Activated naive CD4-positive, alpha-beta T cell treated with anti-CD3 and anti-CD28 coated beads, Interleukin-2, amount 50 U/mL, for 24 hours (primary cell): ENCODE measurements around the gene FBXO21.
"Not testable (repeated sequence)": the region's sequence is repeated elsewhere in the genome, so short reads cannot be mapped to it uniquely, and the experiment has no call there.

Experiments
- H3K27ac Mint-ChIP-seq: one replicate; pipeline ENCODE4 v1.8.0; 2021; ENCODE audit warnings: mild to moderate bottlenecking, mixed read lengths
- H3K27me3 Mint-ChIP-seq: one replicate; pipeline ENCODE4 v1.8.0; 2021; ENCODE audit warnings: mixed read lengths
- H3K36me3 Mint-ChIP-seq: one replicate; pipeline ENCODE4 v1.8.0; 2021; ENCODE audit warnings: mixed read lengths
- H3K4me1 Mint-ChIP-seq: one replicate; pipeline ENCODE4 v1.8.0; 2021; ENCODE audit warnings: mixed read lengths
- H3K4me3 Mint-ChIP-seq: one replicate; pipeline ENCODE4 v1.8.0; 2021; ENCODE audit warnings: mild to moderate bottlenecking, mixed read lengths
- H3K9me3 Mint-ChIP-seq: one replicate; pipeline ENCODE4 v1.8.0; 2021; ENCODE audit warnings: mixed read lengths

FBXO21 gene

DNA sequence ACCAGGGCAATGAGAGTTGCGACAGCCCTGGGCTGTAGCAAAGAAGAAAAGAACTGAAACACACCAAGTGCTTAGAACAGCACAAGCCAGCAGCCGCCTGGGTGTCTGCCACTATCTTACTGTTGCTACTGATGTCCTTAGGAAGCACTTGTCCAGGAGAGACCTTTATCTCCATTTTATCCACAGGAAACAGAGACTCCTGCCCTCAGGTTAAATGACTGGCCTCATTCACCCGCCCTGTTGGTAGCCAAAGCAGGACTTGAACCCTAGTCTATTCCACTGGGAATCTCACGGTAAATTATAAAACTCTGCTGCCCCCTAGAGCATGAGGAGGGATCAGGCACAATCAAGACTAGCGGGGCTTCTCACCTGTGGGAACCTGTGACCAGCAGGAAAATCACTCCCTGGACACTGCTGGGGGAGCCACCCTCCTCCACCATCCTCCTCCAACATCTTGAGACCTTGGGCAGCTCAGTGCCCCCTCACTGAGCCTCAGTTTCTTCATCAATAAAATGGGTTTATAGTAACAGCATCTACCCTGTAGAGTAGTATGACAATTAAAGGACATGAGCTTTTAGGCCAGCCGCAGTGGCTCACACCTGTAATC, 70.6 kb downstream of the FBXO21 start:
- Mint-ChIP-seq H3K27me3 (no peaks in the 10 kb centered on the region), H3K36me3 (no peaks in the 10 kb centered on the region), H3K9me3 (no peaks in the 10 kb centered on the region), H3K27ac (no peak overlapping the region), H3K4me1 (peaks cover 5% of the 10 kb centered on the region), H3K4me3 (no peak overlapping the region)

- Mint-ChIP-seq H3K27me3 (no peaks in the 10 kb centered on the region), H3K9me3 (no peaks in the 10 kb centered on the region), H3K36me3 (no peaks in the 10 kb centered on the region), H3K4me1 (peaks cover 1% of the 10 kb centered on the region), H3K27ac (no peak overlapping the region), H3K4me3 (no peak overlapping the region)
Observed at GRCh38 chr12:117118838-117119591, 71.3 kb downstream of the FBXO21 start.

GRCh38 chr12:117114784-117115183, 75.5 kb downstream of the FBXO21 start:
- Mint-ChIP-seq H3K27me3 (no peaks in the 10 kb centered on the region), H3K4me3 (no peak overlapping the region), H3K36me3 (no peaks in the 10 kb centered on the region), H3K9me3 (no peaks in the 10 kb centered on the region), H3K27ac (no peak overlapping the region), H3K4me1 (no peaks in the 10 kb centered on the region)

- H3K9me3 Mint-ChIP-seq: no peaks in the 10 kb centered on the region
- H3K36me3 Mint-ChIP-seq: no peaks in the 10 kb centered on the region
- H3K27me3 Mint-ChIP-seq: no peaks in the 10 kb centered on the region
- H3K27ac Mint-ChIP-seq: no peak overlapping the region
- H3K4me3 Mint-ChIP-seq: no peak overlapping the region
- no peaks in the 10 kb centered on the region for H3K4me1 Mint-ChIP-seq
Observed at GRCh38 chr12:117113231-117113630, 77.0 kb downstream of the FBXO21 start.

- H3K27me3 Mint-ChIP-seq: no peaks in the 10 kb centered on the region
- H3K4me1 Mint-ChIP-seq: no peaks in the 10 kb centered on the region
- no peak overlapping the region for H3K27ac Mint-ChIP-seq
- no peaks in the 10 kb centered on the region for H3K36me3 Mint-ChIP-seq
- H3K4me3 Mint-ChIP-seq: no peak overlapping the region
- H3K9me3 Mint-ChIP-seq: no peaks in the 10 kb centered on the region
Observed at GRCh38 chr12:117111821-117112595, 78.3 kb downstream of the FBXO21 start.

- Mint-ChIP-seq H3K27me3 (no peaks in the 10 kb centered on the region), H3K36me3 (no peaks in the 10 kb centered on the region), H3K4me3 (no peak overlapping the region), H3K4me1 (no peaks in the 10 kb centered on the region), H3K9me3 (no peaks in the 10 kb centered on the region), H3K27ac (no peak overlapping the region)
Observed at GRCh38 chr12:117111386-117111785, 78.9 kb downstream of the FBXO21 start.

DNA sequence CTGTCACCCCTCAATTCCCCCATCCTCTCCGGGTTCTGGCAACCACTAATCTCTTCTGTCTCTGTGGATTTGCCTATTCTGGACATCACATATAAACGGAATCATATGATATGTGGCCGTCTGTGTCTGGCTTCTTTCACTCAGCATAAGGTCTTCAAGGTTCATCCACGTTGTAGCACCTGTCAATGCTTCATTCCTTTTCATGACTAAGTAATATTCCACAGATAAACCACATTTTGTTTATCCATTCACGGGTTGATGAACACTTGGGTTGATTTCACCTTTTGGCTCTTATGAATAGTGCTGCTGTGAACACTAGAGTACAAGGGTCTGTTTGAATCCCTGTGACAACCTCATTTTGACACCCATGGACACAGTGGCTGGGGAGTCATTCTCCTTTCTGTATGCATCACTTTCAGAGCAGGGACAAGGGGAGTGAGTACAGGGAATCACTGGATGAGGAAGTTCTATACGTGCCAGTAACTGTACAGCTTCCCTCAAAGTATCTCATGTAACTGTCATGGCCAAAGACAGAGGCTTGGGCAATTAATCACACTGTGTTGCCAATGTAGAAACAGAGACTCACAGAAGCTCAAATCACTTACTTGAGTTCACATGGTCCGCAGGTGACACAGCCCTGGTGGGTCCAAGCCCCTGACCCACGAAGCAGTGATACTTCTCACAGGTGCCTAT, 80.2 kb downstream of the FBXO21 start:
- peak overlapping the region; percentile 56 for H3K27ac Mint-ChIP-seq
- H3K9me3 Mint-ChIP-seq: no peaks in the 10 kb centered on the region
- H3K4me3 Mint-ChIP-seq: no peak overlapping the region
- no peaks in the 10 kb centered on the region for H3K36me3 Mint-ChIP-seq
- no peaks in the 10 kb centered on the region for H3K4me1 Mint-ChIP-seq
- peaks cover 1% of the 10 kb centered on the region for H3K27me3 Mint-ChIP-seq

- Mint-ChIP-seq H3K27me3 (peaks cover 1% of the 10 kb centered on the region), H3K27ac (no peak overlapping the region), H3K9me3 (no peaks in the 10 kb centered on the region), H3K36me3 (no peaks in the 10 kb centered on the region), H3K4me1 (no peaks in the 10 kb centered on the region), H3K4me3 (no peak overlapping the region)
Observed at GRCh38 chr12:117105902-117106301, 84.4 kb downstream of the FBXO21 start.

GRCh38 chr12:117104003-117104402, 86.3 kb downstream of the FBXO21 start:
- H3K4me3 Mint-ChIP-seq, H3K36me3 Mint-ChIP-seq, H3K4me1 Mint-ChIP-seq, H3K9me3 Mint-ChIP-seq, H3K27ac Mint-ChIP-seq, H3K27me3 Mint-ChIP-seq: not testable (repeated sequence)

- H3K9me3 Mint-ChIP-seq: no peaks in the 10 kb centered on the region
- H3K4me1 Mint-ChIP-seq: peaks cover 3% of the 10 kb centered on the region
- peaks cover 4% of the 10 kb centered on the region for H3K27me3 Mint-ChIP-seq
- H3K4me3 Mint-ChIP-seq: no peak overlapping the region
- no peak overlapping the region for H3K27ac Mint-ChIP-seq
- H3K36me3 Mint-ChIP-seq: no peaks in the 10 kb centered on the region
Observed at GRCh38 chr12:117102800-117103181, 87.5 kb downstream of the FBXO21 start.

DNA sequence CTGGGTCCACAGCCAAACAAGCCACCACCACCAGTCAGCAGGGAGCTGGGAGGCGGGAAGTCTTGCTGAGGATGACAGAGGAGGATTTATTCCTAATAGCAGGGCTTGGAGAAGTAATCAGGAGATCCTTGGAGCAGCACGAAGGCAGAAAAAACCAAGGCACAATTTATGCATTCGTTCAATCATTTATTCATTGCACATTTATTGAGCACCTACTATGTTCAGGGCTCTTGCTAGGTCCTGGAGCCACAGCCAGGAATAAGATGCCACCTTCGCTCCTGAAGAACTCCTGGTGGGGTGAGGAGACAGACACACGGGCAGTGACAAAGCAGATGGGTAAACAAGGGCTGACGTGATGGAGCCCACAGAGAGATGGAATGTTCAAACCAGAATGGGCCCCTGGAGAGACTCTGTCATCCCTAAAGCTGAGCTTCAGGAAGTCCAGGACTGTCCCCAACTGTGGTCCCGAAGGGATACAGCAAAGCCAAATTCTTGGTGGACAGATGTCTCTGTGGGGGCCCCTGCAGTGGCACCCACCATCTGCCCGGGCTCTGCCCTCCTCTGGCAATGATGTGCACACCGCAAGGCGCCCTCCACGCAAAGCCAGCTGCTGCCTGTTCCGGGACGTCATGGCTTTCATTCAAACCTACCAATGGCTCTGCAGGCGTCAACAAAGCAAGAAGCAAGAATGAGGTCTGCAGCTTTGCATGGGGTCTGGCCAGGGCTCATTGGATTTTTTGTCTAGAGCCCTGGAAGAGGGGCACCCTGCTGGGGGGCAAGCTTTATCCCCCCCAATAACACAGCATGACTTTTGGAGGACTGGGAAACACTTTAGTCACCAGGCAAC, 88.1 kb downstream of the FBXO21 start:
- Mint-ChIP-seq H3K36me3 (no peaks in the 10 kb centered on the region), H3K27me3 (peaks cover 10% of the 10 kb centered on the region), H3K4me1 (peaks cover 6% of the 10 kb centered on the region), H3K4me3 (no peak overlapping the region), H3K9me3 (no peaks in the 10 kb centered on the region), H3K27ac (no peak overlapping the region)

- peaks cover 20% of the 10 kb centered on the region for H3K27me3 Mint-ChIP-seq
- H3K4me3 Mint-ChIP-seq: no peak overlapping the region
- H3K36me3 Mint-ChIP-seq: no peaks in the 10 kb centered on the region
- H3K27ac Mint-ChIP-seq: no peak overlapping the region
- H3K9me3 Mint-ChIP-seq: no peaks in the 10 kb centered on the region
- H3K4me1 Mint-ChIP-seq: peaks cover 6% of the 10 kb centered on the region
Observed at GRCh38 chr12:117100851-117101673, 89.2 kb downstream of the FBXO21 start.

DNA sequence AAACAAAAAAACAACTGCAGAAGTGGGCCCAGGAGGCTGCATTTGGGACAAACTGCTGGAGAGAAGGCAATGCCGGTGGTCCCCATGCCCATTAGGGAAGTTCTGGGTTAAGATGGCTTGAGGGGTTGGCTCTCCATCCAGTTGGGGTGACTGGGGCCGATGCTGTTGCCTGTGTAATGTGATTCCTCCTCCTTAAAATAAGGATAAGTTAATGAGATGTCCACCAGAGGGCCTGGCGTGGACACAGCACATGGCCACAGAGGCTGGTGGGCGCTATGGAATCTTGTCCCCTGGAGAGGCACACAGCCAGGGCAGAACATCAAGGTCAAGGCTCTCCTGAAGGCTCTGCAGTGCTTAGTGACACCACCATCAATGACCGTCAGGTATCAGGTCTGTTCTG, 90.0 kb downstream of the FBXO21 start:
- Mint-ChIP-seq H3K27me3 (peaks cover 19% of the 10 kb centered on the region), H3K4me3 (peak overlapping the region; percentile 70), H3K4me1 (peaks cover 6% of the 10 kb centered on the region), H3K36me3 (no peaks in the 10 kb centered on the region), H3K27ac (no peak overlapping the region), H3K9me3 (no peaks in the 10 kb centered on the region)
